Measurements from ENCODE around the gene DNAJA3.

DNAJA3 gene

GRCh38 chr16:4425378-4426020, at the start of gene DNAJA3:
TSS of gene DNAJA3 (plus strand) at chr16:4425868. CDS start at chr16:4425882, 14 bp downstream.
- DNase-seq (ENCODE audit: low read depth in 2 of 2) = peak; percentile 84 to 88

DNA sequence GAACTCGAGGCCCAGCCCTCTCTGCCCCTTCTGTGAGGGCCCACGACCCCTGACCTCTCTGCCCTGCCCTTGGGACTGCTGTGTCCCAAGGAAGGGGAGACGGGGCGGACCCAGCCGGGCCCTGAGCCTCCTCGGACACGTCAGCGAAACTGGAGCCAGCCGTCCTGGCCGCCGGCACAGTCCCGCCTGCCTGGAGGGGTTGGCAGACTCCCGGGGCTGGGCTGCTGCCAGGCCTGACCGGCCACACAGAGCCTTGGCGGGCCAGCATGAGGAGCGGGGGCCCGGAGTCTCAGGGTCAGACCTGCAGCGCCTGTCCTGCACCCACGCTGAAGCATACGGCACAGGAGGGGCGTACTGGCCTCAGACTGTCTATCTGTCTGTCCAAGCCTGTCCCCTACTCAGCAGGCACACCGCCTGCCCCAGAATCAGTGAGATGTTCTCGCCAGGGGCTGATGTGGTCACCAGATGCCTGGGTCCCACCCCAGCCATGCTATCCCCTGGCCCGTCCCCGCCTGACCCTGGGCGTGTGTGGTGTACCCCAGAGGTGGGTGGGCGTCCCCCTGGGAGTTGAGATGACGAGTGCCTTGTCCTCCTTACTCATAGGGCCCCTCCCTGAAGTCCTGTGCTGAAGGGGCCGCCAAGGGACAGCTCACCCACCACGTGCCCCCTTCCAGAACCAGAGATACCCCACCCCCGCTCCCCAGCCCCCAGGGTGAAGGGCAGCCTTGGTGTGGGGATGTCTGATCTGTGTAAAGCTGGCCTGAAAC, 49.4 kb upstream of the DNAJA3 start:
- DNase-seq (ENCODE audit: low read depth in 2 of 2) = no peak

- DNase-seq (ENCODE audit: low read depth in 2 of 2) = no peak
Observed at GRCh38 chr16:4376893-4377572, 48.6 kb upstream of the DNAJA3 start.

DNA sequence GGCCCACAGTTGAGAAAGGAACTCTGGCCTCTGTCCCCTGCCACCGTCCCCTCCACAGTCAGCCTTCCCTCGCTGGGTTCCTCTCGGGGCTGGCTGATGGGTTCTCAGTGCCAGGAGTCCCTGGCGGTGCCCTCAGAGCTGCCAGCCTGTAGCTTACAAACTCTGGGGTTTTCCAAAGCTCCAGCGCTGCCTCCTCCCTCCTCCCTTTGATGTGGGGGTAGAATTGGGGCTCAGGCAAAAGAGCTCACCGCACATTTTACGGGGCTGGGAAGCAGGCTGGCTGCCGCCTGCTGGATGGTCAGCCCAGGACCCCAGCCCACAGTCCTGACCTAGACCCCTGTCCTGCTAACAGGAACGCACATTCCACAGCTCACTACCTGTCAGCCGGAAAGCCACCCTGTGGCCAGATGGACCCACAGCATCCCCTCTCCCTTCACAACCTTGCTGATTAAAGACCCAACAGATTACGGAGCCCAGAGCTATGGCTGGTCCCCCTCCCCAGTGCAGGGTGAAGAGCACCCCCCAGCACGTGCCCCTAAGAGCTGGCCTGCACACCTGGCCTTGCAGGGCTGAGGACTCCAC, 48.0 kb upstream of the DNAJA3 start:
- DNase-seq (ENCODE audit: low read depth in 2 of 2) = no peak

DNA sequence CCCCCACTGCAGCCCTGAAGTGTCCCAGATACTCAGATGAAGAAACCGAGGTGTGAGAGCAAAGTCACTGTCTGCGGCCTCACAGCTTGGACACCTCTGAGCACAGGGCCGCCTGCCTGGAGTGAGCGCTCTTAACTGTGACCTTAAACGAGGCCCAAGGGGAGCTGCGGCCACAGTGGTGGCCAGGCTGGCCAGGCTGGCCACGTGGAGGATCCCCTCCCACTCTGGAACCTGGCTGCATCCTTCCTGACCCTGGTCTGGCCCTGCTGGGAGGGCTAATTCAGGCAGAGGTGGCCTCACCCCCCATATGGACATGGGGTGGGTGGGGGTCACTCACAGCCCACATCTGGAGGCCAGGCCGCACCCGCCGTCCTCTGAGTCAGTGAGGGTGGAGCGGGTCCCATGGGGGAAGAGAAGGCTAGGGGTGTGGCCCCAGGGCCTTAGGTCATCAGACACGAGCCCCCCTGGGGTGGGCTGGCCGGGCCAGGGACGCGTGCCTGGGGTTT, 47.5 kb upstream of the DNAJA3 start:
- no peak for DNase-seq (ENCODE audit: low read depth in 2 of 2)

DNA sequence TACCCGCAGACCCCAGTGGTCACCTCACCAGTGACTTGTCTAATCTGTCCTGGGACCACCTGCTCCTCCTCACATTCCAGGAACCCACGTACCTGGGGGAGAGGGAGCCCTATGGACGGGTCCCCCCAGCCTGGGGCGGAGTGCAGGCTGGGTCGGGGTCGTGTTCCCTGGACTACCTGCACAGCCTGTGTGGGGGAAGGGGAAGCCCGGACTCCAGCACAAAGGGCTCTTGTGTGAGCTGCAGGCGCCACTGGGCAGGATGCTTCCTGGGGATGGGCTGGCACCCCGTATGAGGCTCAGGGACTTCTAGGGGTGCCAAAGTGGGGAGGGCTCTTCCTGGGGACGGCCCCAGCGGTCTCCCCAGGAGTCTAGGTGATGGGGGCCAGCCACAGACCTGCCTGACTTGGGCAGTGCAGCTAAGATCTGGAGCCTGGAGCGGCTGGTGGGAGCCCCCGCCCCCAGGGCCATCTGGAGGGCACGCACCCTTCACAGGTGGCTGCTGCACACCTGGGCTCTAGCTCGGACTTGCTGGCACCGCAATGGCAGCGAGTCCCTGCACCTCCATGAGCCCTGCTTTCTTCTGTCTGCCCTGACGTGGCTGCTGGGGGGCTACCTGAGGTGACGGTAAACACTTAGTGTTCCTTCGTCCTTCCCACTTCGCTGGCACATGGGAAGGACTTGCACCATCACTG, 46.5 kb upstream of the DNAJA3 start:
- DNase-seq (ENCODE audit: low read depth in 2 of 2) = no peak

DNA sequence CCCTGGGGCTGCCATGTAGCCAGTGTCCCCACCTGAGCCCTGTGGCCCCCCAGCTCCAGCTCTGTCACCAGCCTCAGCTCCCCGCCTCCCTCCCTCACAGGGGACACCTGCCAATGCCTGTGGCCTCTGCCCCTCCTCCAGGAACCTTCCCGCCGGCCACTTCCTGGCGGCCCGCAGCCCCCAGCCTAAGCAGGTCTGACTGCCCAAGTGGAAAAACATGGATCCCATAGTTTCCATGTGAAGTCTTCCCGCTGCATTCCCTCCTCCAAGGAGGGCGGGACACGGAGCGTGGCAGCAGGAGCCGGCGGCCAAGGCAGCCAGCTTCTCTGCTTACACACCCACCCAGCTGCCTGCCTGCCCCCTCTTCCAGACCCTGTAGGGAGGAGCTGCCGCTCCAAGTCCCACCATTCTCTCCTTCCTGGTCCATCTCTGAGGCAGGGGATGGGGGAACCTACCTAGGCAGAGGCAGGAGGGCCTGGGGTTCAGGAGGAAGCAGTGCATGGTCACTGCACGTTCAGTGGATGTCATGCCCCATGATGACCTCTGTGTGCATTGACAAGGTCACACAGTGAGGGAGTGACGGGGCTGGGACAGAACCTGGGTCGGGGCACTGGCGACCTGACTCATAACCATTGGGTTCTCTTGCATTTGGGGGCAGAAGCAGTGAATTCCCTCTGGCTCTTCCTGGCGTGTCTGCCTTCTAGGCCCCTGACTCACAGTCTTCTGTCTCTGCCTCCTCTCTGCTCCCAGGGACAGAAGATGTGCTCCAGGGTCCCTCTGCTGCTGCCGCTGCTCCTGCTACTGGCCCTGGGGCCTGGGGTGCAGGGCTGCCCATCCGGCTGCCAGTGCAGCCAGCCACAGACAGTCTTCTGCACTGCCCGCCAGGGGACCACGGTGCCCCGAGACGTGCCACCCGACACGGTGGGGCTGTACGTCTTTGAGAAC, 45.3 kb upstream of the DNAJA3 start:
- DNase-seq (ENCODE audit: low read depth in 2 of 2) = no peak

GRCh38 chr16:4381072-4381934, 44.4 kb upstream of the DNAJA3 start:
- DNase-seq (ENCODE audit: low read depth in 2 of 2) = no peak

GRCh38 chr16:4381935-4382794, 43.5 kb upstream of the DNAJA3 start:
- DNase-seq (ENCODE audit: low read depth in 2 of 2) = no peak

GRCh38 chr16:4382795-4383357, 42.8 kb upstream of the DNAJA3 start:
- no peak for DNase-seq (ENCODE audit: low read depth in 2 of 2)

- DNase-seq (ENCODE audit: low read depth in 2 of 2) = no peak
Observed at GRCh38 chr16:4383591-4384444, 41.9 kb upstream of the DNAJA3 start.

DNA sequence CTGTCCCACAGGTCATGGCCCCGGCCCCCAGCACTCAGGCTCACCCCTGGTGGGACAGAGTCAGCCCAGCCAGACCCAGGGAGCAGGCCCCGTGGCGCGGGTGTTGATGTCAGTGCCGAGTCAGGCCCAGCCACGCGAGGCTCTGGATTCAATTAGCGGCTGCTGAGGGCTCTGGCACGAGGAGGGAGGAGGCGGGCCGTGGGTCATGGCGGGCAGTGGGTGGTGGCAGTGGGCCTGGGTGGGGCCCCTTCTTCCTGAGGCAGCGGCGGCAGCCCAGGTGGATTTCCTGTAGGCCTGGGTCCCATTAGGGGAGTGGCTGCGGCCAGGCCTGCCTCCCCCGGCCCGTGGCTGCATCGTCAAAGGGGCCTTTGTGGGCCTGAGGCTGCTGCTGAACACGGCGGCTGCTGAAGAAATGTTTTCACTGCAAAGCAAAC, 41.1 kb upstream of the DNAJA3 start:
- DNase-seq (ENCODE audit: low read depth in 2 of 2) = no peak

- no peak for DNase-seq (ENCODE audit: low read depth in 2 of 2)
Observed at GRCh38 chr16:4385066-4385788, 40.4 kb upstream of the DNAJA3 start.

DNA sequence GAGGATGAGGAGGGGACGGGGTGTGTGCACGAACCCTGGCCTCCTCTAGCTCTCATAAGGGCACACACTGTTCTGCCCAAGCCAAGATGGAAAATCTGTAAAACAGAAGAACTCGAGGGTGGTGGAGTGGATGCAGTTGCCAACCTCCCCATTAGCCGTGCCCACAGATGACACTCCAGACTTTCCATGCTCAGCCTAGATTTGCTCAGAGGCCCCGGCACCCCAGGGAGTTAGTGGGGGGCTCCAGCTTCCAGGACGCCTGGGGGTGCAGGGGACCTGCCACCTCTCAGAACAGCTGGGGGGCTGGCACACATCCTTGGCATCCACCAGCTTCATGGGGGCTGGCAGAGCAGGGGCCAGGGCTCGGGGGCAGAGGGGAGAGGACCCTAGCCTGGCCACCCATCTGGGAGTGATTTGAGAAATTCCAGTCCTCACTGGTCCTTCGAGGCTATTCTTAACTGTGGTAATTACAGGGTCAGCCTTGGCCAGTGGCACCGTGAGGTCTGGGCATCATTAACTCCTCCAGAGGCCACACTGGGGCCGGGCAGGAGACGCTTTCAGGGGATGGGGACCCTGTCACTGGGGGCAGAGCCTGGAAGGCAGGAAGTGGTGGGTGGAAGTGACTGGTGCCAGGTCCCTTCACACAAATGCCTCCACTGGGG, 39.7 kb upstream of the DNAJA3 start:
- no peak for DNase-seq (ENCODE audit: low read depth in 2 of 2)

DNA sequence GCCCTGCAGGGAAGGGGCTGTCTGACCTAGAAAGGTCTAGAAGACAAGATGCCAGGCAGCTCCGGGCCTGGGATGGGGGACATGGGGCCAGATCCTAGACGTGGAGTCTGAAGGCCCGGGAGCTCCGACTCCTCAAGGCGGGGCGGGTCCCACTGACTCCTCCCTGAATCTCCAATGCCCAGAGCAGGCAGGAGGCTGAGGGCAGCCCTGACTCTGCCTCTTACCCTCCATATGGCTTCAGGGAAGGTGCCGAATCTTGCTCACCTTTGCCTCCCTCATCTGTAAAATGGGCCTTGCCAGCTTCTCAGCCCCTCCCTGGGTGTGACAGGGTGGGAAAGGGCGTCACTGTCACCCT, 39.2 kb upstream of the DNAJA3 start:
- DNase-seq (ENCODE audit: low read depth in 2 of 2) = no peak

DNA sequence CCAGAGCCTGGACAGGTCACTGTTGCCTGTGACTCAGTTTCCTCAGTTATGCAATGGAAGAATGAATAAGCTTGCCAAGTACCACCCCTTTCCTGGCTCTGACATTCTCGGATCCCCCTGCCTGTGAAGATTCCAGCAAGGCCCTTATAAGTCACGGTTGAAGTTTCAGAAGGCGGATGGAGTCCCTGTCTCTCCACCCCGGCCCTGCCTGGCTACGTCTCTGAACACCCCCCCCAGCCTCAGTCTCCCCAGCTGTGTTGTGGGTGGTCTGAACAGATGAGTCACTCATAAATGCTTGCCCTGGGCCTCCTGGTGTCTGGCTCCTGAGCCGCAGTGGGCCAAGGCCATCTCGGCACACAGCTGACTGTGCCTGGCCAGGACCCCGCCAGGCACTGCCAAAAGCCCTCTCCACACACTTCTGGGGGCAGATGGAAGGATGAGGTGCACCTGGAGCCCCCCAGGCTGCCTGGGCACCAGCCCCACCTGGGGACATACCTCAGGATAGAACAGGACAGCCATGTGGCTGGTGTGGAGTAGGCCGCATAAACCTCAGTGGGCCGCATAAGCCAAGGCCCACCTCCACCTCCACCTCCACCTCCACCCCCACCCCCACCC, 38.6 kb upstream of the DNAJA3 start:
- DNase-seq (ENCODE audit: low read depth in 2 of 2) = no peak

Data from fibroblast of skin of left biceps (primary cell).